ENCODE results near the gene WDR27. TPM values are rescaled to one million over a fixed set of nuclear protein-coding genes. Genes with fewer than 3 reads are reported as not detected.

Gene WDR27
- total RNA-seq, 3 donors from 2014 or later: 21.3 to 68.6 (median 56.4) TPM

- intact Hi-C loops (cut with DNase I; ENCODE audit: low total_unique reads): no loop called here
- TF ChIP-seq POLR2AphosphoS5 (IDR thresholded peaks at IDR 0.05) (no peak), CTCF (IDR thresholded peaks at IDR 0.05) (no peak), POLR2A (IDR thresholded peaks at IDR 0.05) (no peak)
- peak overlapping the region in 1 of 2 donors; percentile 46 for H3K27ac ChIP-seq
- no peaks in the 10 kb centered on the region for H3K9me3 ChIP-seq
- no peak for DNase-seq (ENCODE audit: low spot score in 2 of 2)
- no peaks in the 10 kb centered on the region for H3K36me3 ChIP-seq
- H3K4me1 ChIP-seq: no peaks in the 10 kb centered on the region
- H3K27me3 ChIP-seq: no peaks in the 10 kb centered on the region
- H3K4me3 ChIP-seq: no peak overlapping the region
These were observed 31.9 kb downstream of the WDR27 start for GRCh38 chr6:169669889-169670288.

GRCh38 chr6:169669147-169669546 is 32.7 kb downstream of the WDR27 start:
- Histone ChIP-seq H3K4me1 (no peaks in the 10 kb centered on the region), H3K27me3 (no peaks in the 10 kb centered on the region), H3K27ac (peak overlapping the region in 1 of 2 donors; percentile 46), H3K36me3 (no peaks in the 10 kb centered on the region), H3K9me3 (no peaks in the 10 kb centered on the region), H3K4me3 (no peak overlapping the region)
- DNase-seq (ENCODE audit: low spot score in 2 of 2): no peak
- no peak for TF ChIP-seq CTCF (IDR thresholded peaks at IDR 0.05)
- TF ChIP-seq POLR2A (IDR thresholded peaks at IDR 0.05): no peak
- TF ChIP-seq POLR2AphosphoS5 (IDR thresholded peaks at IDR 0.05): no peak
- intact Hi-C loops (cut with DNase I; ENCODE audit: low total_unique reads): no loop called here

GRCh38 chr6:169668203-169668847 is 33.5 kb downstream of the WDR27 start:
- Histone ChIP-seq H3K4me3 (no peak overlapping the region), H3K9me3 (no peaks in the 10 kb centered on the region), H3K27ac (no peak overlapping the region), H3K27me3 (no peaks in the 10 kb centered on the region), H3K36me3 (no peaks in the 10 kb centered on the region), H3K4me1 (no peaks in the 10 kb centered on the region)
- no peak for TF ChIP-seq POLR2A (IDR thresholded peaks at IDR 0.05)
- no peak for TF ChIP-seq POLR2AphosphoS5 (IDR thresholded peaks at IDR 0.05)
- TF ChIP-seq CTCF (IDR thresholded peaks at IDR 0.05): no peak
- no peak for DNase-seq (ENCODE audit: low spot score in 2 of 2)
- intact Hi-C loops (cut with DNase I; ENCODE audit: low total_unique reads): no loop called here

- Histone ChIP-seq H3K4me1 (no peaks in the 10 kb centered on the region), H3K9me3 (no peaks in the 10 kb centered on the region), H3K27ac (no peak overlapping the region), H3K36me3 (no peaks in the 10 kb centered on the region), H3K27me3 (no peaks in the 10 kb centered on the region), H3K4me3 (no peak overlapping the region)
- intact Hi-C loops (cut with DNase I; ENCODE audit: low total_unique reads): no loop called here
- DNase-seq (ENCODE audit: low spot score in 2 of 2): no peak
- TF ChIP-seq POLR2A (IDR thresholded peaks at IDR 0.05): no peak
- TF ChIP-seq CTCF (IDR thresholded peaks at IDR 0.05): no peak
- no peak for TF ChIP-seq POLR2AphosphoS5 (IDR thresholded peaks at IDR 0.05)
These were observed 34.1 kb downstream of the WDR27 start for GRCh38 chr6:169667716-169668115.

GRCh38 chr6:169666441-169666840 is 35.4 kb downstream of the WDR27 start:
- intact Hi-C loops (cut with DNase I; ENCODE audit: low total_unique reads): no loop called here
- no peak for TF ChIP-seq POLR2A (IDR thresholded peaks at IDR 0.05)
- TF ChIP-seq CTCF (IDR thresholded peaks at IDR 0.05): no peak
- no peak for TF ChIP-seq POLR2AphosphoS5 (IDR thresholded peaks at IDR 0.05)
- H3K36me3 ChIP-seq: no peaks in the 10 kb centered on the region
- H3K27me3 ChIP-seq: no peaks in the 10 kb centered on the region
- no peak overlapping the region for H3K27ac ChIP-seq
- no peak overlapping the region for H3K4me3 ChIP-seq
- DNase-seq (ENCODE audit: low spot score in 2 of 2): no peak
- no peaks in the 10 kb centered on the region for H3K4me1 ChIP-seq
- no peaks in the 10 kb centered on the region for H3K9me3 ChIP-seq

All from breast epithelium (tissue), 4 donors.